ENCODE measurements around the gene LIN7B.

GRCh38 chr19:49129238-49129583, 15.0 kb downstream of the LIN7B start:
- TF ChIP-seq POLR2A (IDR thresholded peaks at IDR 0.05; ENCODE audit: insufficient read depth in 1 of 2, low read depth in 2 of 2, low read length in 2 of 2) (no peak), SUZ12 (IDR thresholded peaks at IDR 0.05; ENCODE audit: low read depth, low read length) (no peak), TEAD2 (CRISPR knock-in tag; IDR thresholded peaks at IDR 0.05) (no peak)

Data from HepG2 (cell line).